Measurements from ENCODE around the gene NDUFS7.

Gene NDUFS7

DNA sequence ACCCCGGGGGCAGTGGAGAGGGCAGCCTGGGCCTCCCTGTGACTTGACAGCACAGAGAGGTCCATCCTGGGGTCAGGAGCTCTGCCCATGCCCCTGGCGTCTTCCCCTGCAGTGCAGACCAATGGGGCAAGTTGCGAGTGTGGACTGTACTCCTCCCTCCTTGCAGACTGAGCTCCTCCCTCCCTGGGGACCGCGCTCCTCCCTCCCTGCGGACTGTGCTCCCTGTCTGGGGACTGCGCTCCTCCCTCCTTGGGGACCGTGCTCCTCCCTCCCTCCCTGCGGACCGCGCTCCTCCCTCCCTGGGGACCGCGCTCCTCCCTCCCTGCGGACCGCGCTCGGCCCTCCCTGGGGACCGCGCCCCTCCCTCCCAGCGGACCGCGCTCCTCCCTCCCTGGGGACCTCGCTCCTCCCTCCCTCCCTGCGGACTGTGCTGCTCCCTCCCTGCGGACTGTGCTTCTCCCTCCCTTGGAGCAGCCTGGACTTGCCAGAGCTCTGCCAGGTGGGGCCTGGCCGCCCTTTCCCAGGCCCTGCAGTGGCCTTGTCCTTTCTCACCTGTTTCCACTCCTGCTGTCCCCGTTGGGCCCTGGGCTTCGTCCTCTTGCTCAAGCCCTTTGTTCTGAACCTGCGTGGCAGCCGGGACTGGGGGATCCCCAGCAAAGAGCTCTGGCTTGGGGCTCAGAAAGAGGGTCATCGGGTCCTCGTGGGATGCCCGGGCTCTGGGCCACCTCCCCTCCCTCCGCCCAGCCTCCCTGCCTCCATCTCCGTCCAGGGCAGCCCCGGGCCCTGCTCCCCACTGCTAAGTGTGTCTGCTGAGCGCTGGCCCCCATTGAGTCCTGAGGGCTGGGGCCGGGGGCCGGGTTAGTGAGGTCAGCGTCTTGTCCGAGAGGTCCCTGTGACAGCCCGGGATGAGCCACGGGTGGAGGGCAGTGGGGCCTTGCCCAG, 10.8 kb downstream of the NDUFS7 start:
- no peak for DNase-seq (ENCODE audit: low read depth in 1 of 2, low spot score in 1 of 2)
- in situ Hi-C loops (cut with HindIII; ENCODE audit: low pct_unique_long_range_greater_than_20kb, low sequenced_read_pairs) = no loop called here
- TF ChIP-seq JUND (IDR thresholded peaks at IDR 0.05; ENCODE audit: low read depth) = no peak

DNA sequence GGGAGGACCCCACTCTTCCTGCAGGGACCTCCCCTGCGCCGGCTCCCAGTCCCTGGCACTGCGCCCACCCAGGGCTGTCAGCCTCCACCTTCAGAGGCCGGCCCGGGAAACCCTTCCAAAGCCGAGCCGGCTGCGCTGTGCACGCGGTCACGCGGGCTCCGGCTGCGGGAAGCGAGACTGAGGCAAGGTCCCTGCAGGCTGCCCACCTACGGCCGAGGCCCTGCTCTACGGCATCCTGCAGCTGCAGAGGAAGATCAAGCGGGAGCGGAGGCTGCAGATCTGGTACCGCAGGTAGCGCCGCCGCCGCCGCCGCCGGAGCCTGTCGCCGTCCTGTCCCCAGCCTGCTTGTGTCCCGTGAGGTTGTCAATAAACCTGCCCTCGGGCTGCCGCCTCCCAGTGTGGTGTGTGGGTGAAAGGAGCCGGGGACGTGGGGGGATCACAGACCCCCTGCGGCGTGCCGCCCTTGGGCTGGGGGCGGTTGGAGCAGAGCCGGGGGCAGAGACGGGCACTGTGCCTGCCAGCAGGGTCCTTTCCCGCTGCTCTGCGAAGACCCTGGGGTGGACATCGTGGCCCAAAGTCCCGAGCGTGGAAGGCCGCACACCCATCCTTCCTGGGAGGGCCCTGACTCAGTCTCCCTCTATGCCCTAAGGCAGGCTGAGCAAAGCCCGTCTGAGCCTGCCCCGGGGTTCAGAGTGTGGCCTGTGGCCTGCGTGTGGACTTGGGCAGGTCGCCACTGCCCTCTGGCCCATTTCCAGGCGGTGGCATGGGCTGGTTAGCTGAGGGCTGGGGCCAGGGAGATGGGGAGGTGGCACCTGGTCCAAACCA, 11.7 kb downstream of the NDUFS7 start:
- in situ Hi-C loops (cut with HindIII; ENCODE audit: low pct_unique_long_range_greater_than_20kb, low sequenced_read_pairs) = no loop called here
- TF ChIP-seq JUND (IDR thresholded peaks at IDR 0.05; ENCODE audit: low read depth) = no peak
- DNase-seq (ENCODE audit: low read depth in 1 of 2, low spot score in 1 of 2) = peak in 1 of 2 experiments; percentile 45

DNA sequence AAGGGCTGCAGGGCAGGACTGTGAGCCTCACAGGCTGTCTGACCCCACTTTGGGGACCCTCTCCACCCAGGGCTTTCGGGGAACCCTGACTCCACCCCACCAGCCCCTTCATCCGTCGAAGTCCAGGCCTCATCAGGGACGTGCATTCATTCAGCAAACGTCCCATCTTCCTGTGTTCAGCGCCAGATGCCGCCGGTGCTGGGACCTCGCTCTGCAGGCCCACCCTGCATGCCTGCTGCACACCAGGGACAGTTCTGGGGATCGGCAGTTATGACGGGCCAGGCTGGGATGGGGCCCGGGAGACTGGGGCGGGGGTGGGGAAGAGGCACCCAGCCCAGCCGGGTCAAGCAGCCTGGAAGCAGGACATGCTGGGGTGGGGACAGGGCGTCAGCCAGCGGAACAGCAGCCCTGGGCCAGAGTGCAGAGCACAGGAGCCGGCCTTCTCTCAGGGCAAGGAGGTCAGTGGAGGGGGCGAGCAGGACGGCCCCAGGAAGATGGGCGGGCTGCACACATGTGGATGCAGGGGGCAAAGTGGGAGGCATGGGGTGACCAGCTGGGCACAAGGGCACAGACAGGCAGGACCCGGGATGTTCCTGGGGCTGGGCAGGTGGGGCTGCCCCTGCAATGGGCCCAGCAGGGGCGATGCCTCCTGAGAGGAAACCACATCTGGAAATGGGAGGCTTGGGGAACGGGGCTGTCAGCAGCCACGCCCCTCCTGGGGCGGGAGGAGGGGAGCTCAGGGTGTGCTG, 12.5 kb downstream of the NDUFS7 start:
- TF ChIP-seq JUND (IDR thresholded peaks at IDR 0.05; ENCODE audit: low read depth) = no peak
- no peak for DNase-seq (ENCODE audit: low read depth in 1 of 2, low spot score in 1 of 2)
- in situ Hi-C loops (cut with HindIII; ENCODE audit: low pct_unique_long_range_greater_than_20kb, low sequenced_read_pairs) = no loop called here

DNA sequence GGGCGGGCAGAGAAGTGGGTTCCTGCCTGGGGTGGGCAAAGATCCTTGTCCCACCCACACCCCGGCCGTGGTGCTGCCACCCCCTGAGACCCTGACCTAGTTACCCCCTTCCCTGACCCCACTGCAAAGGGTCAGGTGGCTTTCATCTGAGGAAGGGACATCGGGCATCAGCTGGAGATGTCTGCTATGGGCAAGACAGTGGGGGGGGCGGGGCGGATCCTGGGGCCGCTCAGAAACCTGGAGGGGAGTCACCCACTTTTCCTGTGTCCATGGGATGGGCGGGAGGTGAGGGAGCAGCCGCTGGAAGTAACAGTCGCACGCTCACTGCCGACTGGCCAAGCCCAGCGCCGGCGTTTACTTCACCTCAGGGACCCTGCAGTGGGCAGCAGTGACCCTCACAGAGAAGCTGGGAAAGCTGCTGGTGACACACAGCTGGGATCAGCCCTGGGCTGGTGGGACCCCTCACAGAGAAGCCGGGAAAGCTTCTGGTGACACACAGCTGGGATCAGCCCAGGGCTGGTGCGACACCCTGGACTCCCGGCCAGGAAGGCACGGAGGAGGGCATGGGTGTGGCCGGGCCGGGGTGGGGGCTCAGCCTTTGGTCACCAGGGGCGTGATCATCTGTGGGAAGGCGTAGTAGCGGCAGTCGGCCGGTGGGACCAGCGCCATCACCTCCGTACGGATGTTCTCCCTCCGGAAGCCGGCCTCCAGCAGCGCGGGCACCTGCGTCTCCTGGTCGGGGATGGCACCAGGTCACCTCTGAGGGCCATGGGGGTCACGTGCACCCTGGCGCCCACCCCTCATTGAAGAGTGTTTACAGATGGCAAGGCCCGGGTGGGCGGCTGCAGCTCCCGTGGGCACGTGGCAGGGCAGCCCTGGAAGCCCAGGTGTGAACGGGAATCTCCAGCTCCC, 13.3 kb downstream of the NDUFS7 start:
- DNase-seq (ENCODE audit: low read depth in 1 of 2, low spot score in 1 of 2) = no peak
- no peak for TF ChIP-seq JUND (IDR thresholded peaks at IDR 0.05; ENCODE audit: low read depth)
- in situ Hi-C loops (cut with HindIII; ENCODE audit: low pct_unique_long_range_greater_than_20kb, low sequenced_read_pairs) = no loop called here

DNA sequence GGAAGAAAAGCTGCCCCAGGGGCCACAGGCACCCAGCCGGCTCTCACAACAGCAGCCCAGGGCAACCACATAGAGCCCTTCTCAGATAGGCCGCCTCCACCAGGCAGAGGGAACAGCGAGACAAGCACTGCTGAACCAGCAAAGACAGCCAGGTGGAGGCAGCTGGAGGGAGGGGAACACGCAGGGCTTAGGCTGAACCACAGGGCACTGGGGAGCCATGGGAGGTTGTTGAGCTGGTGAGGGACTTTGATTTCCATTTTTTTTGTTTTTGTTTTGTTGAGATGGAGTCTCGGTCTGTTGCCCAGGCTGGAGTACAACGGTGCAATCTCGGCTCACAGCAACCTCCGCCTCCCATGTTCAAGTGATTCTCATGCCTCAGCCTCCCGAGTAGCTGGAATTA, 14.1 kb downstream of the NDUFS7 start:
- in situ Hi-C loops (cut with HindIII; ENCODE audit: low pct_unique_long_range_greater_than_20kb, low sequenced_read_pairs) = no loop called here
- TF ChIP-seq JUND (IDR thresholded peaks at IDR 0.05; ENCODE audit: low read depth) = no peak
- no peak for DNase-seq (ENCODE audit: low read depth in 1 of 2, low spot score in 1 of 2)

DNA sequence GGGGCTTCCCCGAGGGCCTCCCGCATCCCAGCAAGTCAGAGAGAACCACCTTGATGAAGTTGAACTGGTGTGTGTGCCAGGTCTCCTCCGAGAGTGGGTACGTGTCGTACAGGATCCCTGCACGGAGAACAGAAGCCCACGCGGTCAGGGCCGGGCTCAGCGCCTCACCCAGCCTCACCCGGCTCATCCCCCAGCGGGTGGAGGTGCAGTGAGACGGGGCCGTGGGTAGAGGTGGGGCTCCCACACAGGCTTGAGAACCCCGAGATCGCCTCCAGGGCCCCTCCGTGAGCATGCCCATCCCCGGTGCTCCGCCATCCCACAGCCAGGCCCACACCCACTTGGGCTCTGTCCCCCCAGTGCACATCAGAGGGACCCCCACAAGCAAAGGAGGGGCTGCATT, 15.4 kb downstream of the NDUFS7 start:
- in situ Hi-C loops (cut with HindIII; ENCODE audit: low pct_unique_long_range_greater_than_20kb, low sequenced_read_pairs) = no loop called here
- DNase-seq (ENCODE audit: low read depth in 1 of 2, low spot score in 1 of 2) = no peak
- TF ChIP-seq JUND (IDR thresholded peaks at IDR 0.05; ENCODE audit: low read depth) = no peak

DNA sequence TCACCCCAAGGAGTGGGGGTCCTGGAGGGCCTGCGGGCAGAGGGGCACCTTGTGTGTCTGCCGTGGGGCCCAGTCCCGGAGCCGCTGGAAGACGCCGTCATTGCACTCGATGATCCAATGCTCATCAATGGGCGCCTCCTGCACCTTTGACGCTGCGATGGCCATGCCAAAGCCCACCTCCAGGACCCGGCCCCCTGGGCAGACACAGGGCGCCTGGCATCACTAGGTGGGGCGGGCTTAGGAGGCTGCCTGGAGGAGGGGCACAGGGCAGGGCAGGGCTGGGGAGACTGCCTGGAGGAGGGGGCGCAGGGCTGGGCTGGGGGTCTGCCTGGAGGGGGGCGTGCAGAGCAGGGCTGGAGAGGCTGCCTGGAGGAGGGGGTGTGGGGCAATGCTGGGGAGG, 16.0 kb downstream of the NDUFS7 start:
- in situ Hi-C loops (cut with HindIII; ENCODE audit: low pct_unique_long_range_greater_than_20kb, low sequenced_read_pairs) = no loop called here
- no peak for TF ChIP-seq JUND (IDR thresholded peaks at IDR 0.05; ENCODE audit: low read depth)

DNA sequence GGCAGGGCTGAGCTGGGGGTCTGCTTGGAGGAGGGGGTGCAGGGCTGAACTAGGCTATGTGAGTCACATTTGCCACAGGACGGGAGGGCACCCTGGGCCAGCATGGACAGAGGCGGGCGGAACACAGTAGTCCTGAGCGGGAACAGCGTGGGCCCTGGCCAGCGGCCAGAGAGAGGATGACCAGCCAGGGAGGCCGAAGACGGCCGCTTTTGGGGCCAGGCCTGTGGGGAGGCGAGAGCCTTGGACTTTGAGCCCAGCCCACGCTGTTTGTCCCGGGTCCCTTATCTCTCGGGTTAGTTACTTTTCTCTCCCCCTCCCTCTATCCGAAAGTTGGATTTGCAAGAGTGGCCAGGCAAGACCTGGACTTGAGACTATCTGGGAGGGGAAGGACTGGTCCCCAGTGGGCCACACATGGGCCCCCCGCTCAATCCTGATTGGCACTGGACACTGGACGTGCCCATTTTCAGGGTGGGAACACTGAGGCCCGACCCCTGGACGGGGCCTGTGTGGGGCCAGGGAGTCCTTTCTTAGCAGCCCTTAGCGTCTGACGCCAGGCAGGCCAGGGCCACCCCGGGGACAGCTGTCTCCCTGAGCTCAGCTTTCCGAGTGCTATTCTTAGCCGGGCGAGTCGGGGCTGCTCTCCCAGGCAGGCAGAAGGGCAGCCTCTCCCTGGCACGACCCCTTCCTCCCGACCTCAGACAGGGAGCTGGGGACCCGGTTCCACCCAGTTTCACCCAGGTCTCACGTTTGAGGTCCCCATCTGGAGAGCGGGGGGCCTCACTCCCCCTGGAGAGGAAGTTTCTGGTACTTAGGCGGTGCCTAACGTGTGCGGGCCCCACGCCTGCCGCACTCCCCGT, 16.8 kb downstream of the NDUFS7 start:
- no peak for TF ChIP-seq JUND (IDR thresholded peaks at IDR 0.05; ENCODE audit: low read depth)
- peak in 1 of 2 experiments; percentile 64 for DNase-seq (ENCODE audit: low read depth in 1 of 2, low spot score in 1 of 2)
- in situ Hi-C loops (cut with HindIII; ENCODE audit: low pct_unique_long_range_greater_than_20kb, low sequenced_read_pairs) = no loop called here

More for the DNA sequence above, 16.0 kb downstream of the NDUFS7 start:
- DNase-seq (ENCODE audit: low read depth in 1 of 2, low spot score in 1 of 2) = no peak

DNA sequence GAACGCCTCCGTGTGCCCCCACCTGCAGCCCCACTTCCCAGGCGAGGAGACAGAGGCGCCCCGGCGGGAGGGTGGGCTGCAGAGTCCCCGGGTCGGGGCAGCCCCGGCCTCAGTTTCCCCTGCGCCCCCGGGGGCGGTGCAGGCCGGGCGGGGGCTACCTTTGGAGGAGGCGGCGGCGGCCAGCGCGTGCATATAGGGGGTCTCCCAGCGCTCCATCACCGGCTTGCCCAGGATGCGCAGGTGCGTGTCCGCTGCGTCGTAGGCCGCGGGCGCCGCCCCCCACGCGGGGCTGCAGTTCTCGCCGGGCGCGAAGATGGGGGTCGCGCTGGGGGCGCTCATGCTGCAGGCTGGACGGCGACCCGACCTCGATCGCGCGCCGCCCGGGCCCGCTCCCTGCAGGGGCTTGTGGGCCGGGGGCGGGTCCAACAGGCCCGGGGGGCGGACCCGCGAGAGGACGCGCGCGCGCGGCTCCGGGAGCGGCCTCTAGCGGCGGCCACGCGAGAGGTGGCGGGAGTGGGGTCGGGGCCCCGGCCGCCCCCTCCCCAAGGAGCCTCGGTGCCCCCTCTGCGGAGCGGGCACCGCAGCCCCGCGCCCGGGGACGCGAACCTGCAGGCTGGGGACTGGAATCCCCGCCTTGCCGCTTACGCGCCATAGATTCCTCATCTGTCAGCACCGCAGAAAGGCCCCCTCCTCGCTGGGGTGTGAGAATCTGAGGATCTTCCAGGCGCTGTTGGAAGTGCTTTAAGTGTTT, 17.6 kb downstream of the NDUFS7 start, which contains the start of gene GAMT:
TSS of gene GAMT (minus strand) at position 405 of the 751 bp plus-strand sequence. CDS start at position 339, 66 bp downstream.
- in situ Hi-C loops (cut with HindIII; ENCODE audit: low pct_unique_long_range_greater_than_20kb, low sequenced_read_pairs) = no loop called here
- no peak for TF ChIP-seq JUND (IDR thresholded peaks at IDR 0.05; ENCODE audit: low read depth)
- peak; percentile 45 to 57 for DNase-seq (ENCODE audit: low read depth in 1 of 2, low spot score in 1 of 2)

DNA sequence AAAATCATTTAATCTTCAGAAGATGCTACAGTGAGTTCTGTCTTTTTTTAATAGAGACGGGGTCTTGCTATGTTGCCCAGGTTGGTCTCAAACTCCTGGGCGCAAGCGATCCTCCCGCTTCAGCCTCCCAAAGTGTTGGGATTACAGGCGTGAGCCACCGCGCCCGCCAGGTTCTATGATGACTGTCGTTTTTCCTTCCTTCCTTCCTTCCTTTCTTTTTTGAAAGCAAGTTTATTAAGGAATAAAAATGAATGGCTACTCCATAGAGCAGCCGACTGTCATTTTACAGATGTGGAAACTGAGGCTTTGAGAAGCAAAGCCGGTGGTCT, 18.1 kb downstream of the NDUFS7 start:
- in situ Hi-C loops (cut with HindIII; ENCODE audit: low pct_unique_long_range_greater_than_20kb, low sequenced_read_pairs) = no loop called here
- TF ChIP-seq JUND (IDR thresholded peaks at IDR 0.05; ENCODE audit: low read depth) = no peak
- DNase-seq (ENCODE audit: low read depth in 1 of 2, low spot score in 1 of 2) = no peak

Data from T47D (cell line).